ENCODE results near the gene MLN. TPM values are rescaled to one million over a fixed set of nuclear protein-coding genes. Genes with fewer than 3 reads are reported as not detected.
A peak's percentile ranks its signal among the peaks of the same experiment; 100 is the strongest.

The MLN gene
- total RNA-seq, 4 donors from 2014 or later, result not detected

GRCh38 chr6:33759887-33760629 lies 43.7 kb downstream of the MLN start:
- H3K9me3 ChIP-seq, result no peaks in the 10 kb centered on the region
- H3K4me1 ChIP-seq, result peaks cover 49 to 67% of the 10 kb centered on the region in 2 donors
- H3K27ac ChIP-seq, result peak overlapping the region; percentile 68 to 75 (median 73)
- H3K36me3 ChIP-seq, result no peaks in the 10 kb centered on the region
- 64 to 65% methylated on average over 8 to 9 of the region's 9 CpGs for WGBS, 2 donors
- peak in 1 of 2 donors; percentile 32 for DNase-seq
- TF ChIP-seq POLR2A (IDR thresholded peaks at IDR 0.05) (no peak), CTCF (IDR thresholded peaks at IDR 0.05) (no peak)
- intact Hi-C loops (cut with DNase I), result loop anchor here (10.0 kb wide), 1 partner anchor 175 kb away; the partner anchor contains the start of gene BAK1
- H3K4me3 ChIP-seq (replicated peaks in 1 of 3), result no peak overlapping the region
- no peaks in the 10 kb centered on the region for H3K27me3 ChIP-seq

GRCh38 chr6:33758815-33759216 lies 45.0 kb downstream of the MLN start:
- TF ChIP-seq CTCF (IDR thresholded peaks at IDR 0.05) (no peak), POLR2A (IDR thresholded peaks at IDR 0.05) (no peak)
- WGBS, 2 donors, result 28 to 36% methylated on average over 7 of the region's 7 CpGs

DNA sequence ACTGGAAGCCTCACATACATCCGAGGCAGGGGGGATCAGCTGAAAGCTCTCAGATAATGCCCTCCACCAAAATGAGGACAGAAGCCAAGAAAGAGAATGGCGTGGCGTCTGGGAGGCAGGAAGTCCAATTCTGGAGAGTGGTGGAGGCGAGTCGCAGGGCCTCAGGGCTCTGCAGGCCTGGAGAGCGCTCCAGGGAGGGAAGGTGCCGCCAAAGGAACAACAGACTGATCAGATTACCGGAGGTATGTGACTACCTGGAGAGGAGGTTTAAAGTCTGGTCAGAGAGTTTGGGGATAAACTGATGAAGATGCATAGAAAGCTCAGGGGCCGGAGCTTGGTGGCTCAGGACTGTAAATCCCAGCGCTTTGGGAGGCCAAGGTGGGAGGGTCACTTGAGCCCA lies 45.9 kb downstream of the MLN start:
- peak overlapping the region; percentile 71 to 81 (median 73) for H3K27ac ChIP-seq
- WGBS, 2 donors, result 90 to 91% methylated on average over 10 of the region's 10 CpGs
- H3K9me3 ChIP-seq, result no peaks in the 10 kb centered on the region
- H3K4me1 ChIP-seq, result peaks cover 61 to 79% of the 10 kb centered on the region in 2 donors
- DNase-seq, result no peak
- intact Hi-C loops (cut with DNase I), result no loop called here
- H3K27me3 ChIP-seq, result no peaks in the 10 kb centered on the region
- H3K4me3 ChIP-seq (replicated peaks in 1 of 3), result no peak overlapping the region
- TF ChIP-seq POLR2A (IDR thresholded peaks at IDR 0.05) (no peak), CTCF (IDR thresholded peaks at IDR 0.05) (no peak)
- H3K36me3 ChIP-seq, result no peaks in the 10 kb centered on the region

More at GRCh38 chr6:33758815-33759216, 45.0 kb downstream of the MLN start:
- intact Hi-C loops (cut with DNase I), result no loop called here
- Histone ChIP-seq H3K4me1 (peaks cover 61 to 79% of the 10 kb centered on the region in 2 donors), H3K27me3 (no peaks in the 10 kb centered on the region), H3K9me3 (no peaks in the 10 kb centered on the region), H3K36me3 (no peaks in the 10 kb centered on the region), H3K4me3 (replicated peaks in 1 of 3) (no peak overlapping the region), H3K27ac (peak overlapping the region; percentile 71 to 81 (median 73))
- DNase-seq, result no peak

GRCh38 chr6:33757113-33757512 lies 46.7 kb downstream of the MLN start:
- DNase-seq, result no peak
- H3K36me3 ChIP-seq, result no peaks in the 10 kb centered on the region
- H3K27me3 ChIP-seq, result no peaks in the 10 kb centered on the region
- intact Hi-C loops (cut with DNase I), result no loop called here
- TF ChIP-seq POLR2A (IDR thresholded peaks at IDR 0.05) (no peak), CTCF (IDR thresholded peaks at IDR 0.05) (no peak)
- no peak overlapping the region for H3K4me3 ChIP-seq (replicated peaks in 1 of 3)
- peaks cover 63 to 80% of the 10 kb centered on the region in 2 donors for H3K4me1 ChIP-seq
- peak overlapping the region; percentile 61 to 81 (median 65) for H3K27ac ChIP-seq
- no peaks in the 10 kb centered on the region for H3K9me3 ChIP-seq
- 80 to 84% methylated on average over 3 of the region's 3 CpGs for WGBS, 2 donors

Measured in thyroid gland (tissue), 4 donors.